PC-3 (cell line): Measurements from ENCODE around the gene STXBP5.

Source experiments
- CTCF ChIP-seq: fragments of 300-600 bp; sonication (generic); conservative IDR thresholded peaks from 2 replicates; pipeline ENCODE4 v1.5.1; 2017; ENCODE audit warnings: antibody characterized with exemption, low read depth, mild to moderate bottlenecking, low read length
- EZH2 ChIP-seq: fragments of 300-600 bp; sonication (generic); IDR thresholded peaks from one replicate; pipeline ENCODE4 v1.6.1; 2017; ENCODE audit warnings: antibody characterized with exemption, mild to moderate bottlenecking, low read length; ENCODE audit not compliant: unreplicated experiment
- EZH2phosphoT487 ChIP-seq: fragments of 300-600 bp; sonication (generic); IDR thresholded peaks from 2 replicates; pipeline ENCODE4 v1.6.1; 2018; ENCODE audit warnings: mild to moderate bottlenecking, antibody characterized with exemption, low read length, borderline replicate concordance

GRCh38 chr6:147437615-147438014 lies 233.4 kb downstream of the STXBP5 start:
- no peak for TF ChIP-seq CTCF
- TF ChIP-seq EZH2phosphoT487, result no peak
- TF ChIP-seq EZH2, result no peak
